GM12875 (cell line): ENCODE data around the gene GALNT17.

Source experiments
- H3K4me3 ChIP-seq: one replicate; pipeline ENCODE4 v1.5.1; 2011; ENCODE audit warnings: low read depth, low read length, control low read depth
- TF ChIP-seq, protein P1 (sequence below): IDR thresholded peaks from 2 replicates; pipeline ENCODE4 v1.5.1; 2011; ENCODE audit warnings: low read depth, mild to moderate bottlenecking, control low read depth, inconsistent platforms, low read length, moderate library complexity, borderline replicate concordance; ENCODE audit not compliant: insufficient read depth

The GALNT17 gene

DNA sequence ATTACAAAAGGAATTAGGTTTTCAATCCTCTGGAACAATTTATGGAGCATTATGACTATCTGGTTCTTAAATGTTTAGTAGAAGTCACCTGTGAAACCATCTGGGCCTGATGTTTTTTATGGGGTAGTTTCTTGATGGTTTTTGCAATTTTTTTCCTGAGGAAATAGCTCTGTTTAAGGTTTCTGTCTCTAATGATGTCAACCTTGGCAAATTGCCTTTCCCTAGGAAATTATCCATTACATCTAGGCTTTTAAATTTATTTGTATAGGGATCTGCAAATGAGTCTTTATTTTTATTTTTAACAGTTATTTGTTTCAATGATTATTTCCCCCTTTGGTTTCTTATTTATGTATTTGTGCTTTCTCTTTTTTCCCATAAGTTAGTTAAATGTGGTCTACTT lies 222.8 kb downstream of the GALNT17 start:
- no peak overlapping the region for H3K4me3 ChIP-seq
- TF ChIP-seq, protein P1, sequence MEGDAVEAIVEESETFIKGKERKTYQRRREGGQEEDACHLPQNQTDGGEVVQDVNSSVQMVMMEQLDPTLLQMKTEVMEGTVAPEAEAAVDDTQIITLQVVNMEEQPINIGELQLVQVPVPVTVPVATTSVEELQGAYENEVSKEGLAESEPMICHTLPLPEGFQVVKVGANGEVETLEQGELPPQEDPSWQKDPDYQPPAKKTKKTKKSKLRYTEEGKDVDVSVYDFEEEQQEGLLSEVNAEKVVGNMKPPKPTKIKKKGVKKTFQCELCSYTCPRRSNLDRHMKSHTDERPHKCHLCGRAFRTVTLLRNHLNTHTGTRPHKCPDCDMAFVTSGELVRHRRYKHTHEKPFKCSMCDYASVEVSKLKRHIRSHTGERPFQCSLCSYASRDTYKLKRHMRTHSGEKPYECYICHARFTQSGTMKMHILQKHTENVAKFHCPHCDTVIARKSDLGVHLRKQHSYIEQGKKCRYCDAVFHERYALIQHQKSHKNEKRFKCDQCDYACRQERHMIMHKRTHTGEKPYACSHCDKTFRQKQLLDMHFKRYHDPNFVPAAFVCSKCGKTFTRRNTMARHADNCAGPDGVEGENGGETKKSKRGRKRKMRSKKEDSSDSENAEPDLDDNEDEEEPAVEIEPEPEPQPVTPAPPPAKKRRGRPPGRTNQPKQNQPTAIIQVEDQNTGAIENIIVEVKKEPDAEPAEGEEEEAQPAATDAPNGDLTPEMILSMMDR, result no peak

GRCh38 chr7:71361451-71362032 lies 229.6 kb downstream of the GALNT17 start:
- H3K4me3 ChIP-seq, result no peak overlapping the region
- TF ChIP-seq, protein P1, result no peak

GRCh38 chr7:71362240-71362639 lies 230.3 kb downstream of the GALNT17 start:
- TF ChIP-seq, protein P1, result no peak
- H3K4me3 ChIP-seq, result no peak overlapping the region

- H3K4me3 ChIP-seq, result no peak overlapping the region
- TF ChIP-seq, protein P1, result no peak
Observed at GRCh38 chr7:71363223-71363622, 231.3 kb downstream of the GALNT17 start.

DNA sequence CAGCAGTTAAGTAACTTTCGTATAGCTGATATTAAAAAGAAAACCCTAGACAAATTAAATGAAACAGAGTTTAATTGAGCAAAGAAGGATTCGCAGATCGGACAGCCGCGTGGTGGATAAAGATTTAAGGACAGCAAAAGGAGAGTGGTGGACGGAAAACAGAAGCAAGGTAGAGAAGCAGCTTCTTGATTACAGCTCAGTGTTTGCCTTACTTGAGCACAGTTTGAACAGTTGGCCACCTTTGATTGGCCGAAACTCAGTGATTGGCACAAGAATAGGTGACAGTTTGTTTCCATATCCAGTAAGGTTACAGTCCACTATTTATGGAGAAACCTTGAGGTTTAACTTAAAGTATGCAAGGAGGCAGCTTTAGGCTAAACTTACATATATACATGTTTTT lies 231.7 kb downstream of the GALNT17 start:
- no peak overlapping the region for H3K4me3 ChIP-seq
- TF ChIP-seq, protein P1, result no peak

DNA sequence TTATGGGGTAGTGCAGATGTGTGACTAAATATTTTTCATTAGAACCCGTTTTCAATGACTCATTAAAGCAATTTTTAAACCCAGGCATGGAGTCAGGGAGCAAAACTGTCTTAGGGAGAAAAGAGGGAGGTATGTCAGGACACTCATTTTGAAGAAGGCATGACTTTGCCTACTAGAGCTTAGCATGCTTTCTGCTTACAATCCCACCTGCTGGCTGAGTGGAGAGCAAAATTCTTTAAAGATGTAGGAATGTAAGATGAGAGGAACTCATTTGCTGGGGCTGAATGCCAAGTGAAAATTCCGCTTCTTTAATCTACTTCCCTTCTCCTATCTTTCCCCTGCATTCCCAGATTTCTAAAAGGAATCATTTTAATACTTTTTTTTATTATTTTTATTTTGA lies 232.6 kb downstream of the GALNT17 start:
- TF ChIP-seq, protein P1, result no peak

DNA sequence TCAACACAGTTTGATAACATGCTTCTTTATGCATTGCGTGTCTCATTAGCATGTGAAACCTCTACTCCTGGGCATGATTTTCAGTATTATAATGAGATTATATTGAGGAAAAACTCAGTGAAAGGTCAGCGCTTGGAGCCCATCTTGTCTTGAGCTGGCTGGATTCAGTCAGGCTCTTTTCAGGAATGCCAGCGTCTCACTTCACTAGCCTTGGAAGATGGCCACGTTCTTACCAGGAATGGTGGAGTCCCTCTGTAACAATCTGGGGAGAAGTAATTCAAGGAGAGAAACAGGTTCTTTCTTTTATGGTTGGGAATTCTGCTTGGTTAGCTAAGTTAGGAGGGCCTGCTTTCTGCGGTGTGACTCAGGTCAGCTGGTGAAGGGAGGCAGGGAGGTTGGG lies 241.0 kb downstream of the GALNT17 start:
- H3K4me3 ChIP-seq, result no peak overlapping the region
- TF ChIP-seq, protein P1, result no peak

More for the DNA sequence above, 232.6 kb downstream of the GALNT17 start:
- H3K4me3 ChIP-seq, result no peak overlapping the region
